NCI-H2227 treated with DMSO at 0.1 percent for 48 hours (cell line): Measurements from ENCODE around the gene TNFAIP8L1.
"Not testable (repeated sequence)": the region's sequence is repeated elsewhere in the genome, so short reads cannot be mapped to it uniquely, and the experiment has no call there.

Source experiments
- DNase-seq: peaks from one replicate; lab custom pipeline; 2025; lab: John Stamatoyannopoulos, UW

Gene TNFAIP8L1

DNA sequence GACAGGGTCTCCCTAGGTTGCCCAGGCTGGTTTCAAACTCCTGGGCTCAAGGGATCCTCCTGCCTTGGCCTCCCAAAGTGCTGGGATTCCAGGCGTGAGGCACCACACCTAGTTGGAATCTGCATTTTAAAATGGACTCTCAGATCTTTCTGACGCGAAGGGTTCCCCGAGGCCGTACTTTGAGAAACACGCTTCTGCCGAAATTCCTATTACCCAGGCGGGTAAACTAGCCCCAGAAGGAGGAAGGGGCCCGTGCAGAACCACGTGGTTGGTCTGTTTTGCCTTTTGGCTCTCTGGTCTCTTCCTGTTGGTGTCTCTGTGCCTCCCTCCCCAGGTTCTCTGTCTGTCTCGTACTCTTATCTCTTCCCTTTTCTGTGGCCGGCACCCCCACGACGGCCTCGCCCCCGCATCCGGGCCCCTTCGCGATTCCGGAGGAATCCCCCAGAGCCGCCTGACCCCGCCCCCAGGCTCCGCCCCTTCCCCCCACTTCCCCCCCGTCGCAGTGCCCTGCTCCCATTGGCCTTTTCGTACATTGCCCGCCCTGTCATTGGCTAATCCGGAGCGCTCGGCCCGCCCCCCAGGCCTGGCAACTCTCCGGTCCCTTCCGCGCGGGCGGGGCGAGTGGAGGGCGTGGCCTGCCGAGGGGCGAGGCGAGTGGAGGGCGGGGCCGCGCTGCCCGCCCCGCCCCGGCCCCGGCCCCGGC lies at the start of gene TNFAIP8L1:
Gene TNFAIP8L1 (plus strand): TSS at position 689 of the 703 bp plus-strand sequence. CDS start 12,354 bp downstream, outside the sequence.
- DNase-seq = peak; percentile 86

DNA sequence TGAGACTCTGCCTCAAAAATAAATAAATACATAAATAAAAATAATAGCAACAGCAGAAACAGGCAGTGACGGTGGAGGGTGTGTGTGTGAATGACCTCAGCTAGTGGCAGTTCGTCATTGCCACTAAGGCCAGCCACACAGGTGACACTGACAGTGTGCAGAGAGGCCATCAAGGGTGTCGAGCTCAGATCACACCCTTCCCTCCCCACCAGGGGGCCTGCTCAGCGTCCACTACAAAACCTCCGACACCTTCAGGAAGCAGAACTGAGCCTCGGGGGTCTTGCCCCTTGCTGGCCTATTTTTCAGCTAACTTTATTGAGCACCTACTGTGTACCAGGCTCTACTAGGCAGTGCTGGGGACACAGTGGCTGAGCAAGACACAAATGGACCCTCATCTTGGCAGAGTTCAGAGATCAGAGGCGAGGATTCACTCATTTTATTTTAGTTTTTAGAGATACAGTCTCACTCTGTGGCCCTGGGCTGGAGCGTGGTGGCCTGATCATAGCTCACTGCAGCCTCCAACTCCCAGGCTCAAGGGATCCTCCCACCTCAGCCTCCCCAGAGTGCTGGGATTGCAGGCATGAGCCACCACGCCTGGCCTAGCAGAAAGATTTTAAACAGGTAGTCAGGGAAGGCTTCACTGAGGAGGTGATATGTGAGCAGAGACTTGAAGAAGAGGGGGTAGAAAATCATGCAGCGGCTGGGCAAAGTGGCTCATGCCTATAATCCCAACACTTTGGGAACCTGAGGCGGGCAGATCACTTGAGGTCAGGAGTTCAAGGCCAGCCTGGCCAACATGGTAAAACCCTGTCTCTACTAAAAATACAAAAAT lies 49.5 kb upstream of the TNFAIP8L1 start:
- no peak for DNase-seq

DNA sequence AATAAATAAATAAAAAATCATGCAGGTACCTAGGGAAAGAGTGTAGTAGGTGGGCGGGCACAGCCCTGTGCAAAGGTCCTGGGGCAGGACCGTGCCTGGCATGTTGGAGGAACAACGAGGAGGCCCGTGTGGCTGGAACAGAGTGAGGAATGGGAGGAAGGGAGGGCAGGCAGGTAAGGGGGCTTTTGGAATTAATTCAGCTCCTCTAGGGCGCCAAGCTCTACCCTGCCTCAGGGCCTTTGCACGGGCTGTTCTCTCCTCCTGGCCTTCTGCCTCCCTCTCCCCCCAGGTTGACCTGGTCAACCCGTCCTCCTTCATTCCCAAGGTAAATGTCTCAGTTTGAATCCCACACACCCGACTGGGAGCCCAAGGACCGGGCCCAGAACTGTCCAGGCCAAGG lies 48.8 kb upstream of the TNFAIP8L1 start:
- no peak for DNase-seq

DNA sequence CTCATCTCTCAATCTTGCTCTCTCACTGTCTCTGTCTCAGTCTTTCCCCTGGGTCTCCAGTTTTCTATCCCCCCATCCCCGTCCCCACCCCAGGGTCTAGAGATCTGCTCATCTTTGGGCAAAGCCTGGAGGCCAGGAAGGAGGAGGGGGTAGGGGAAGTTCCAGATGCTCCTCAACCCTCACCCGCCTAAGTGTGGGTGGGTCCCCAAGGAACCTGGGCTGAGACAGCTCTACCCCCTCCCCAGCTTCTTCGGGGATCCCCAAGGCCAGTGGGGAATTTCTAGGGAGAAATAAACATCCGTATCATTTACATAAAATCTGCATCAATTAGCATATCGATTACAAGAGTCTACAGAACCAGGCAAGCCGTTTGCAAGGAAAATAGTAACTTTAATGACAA lies 48.0 kb upstream of the TNFAIP8L1 start:
- DNase-seq = no peak

DNA sequence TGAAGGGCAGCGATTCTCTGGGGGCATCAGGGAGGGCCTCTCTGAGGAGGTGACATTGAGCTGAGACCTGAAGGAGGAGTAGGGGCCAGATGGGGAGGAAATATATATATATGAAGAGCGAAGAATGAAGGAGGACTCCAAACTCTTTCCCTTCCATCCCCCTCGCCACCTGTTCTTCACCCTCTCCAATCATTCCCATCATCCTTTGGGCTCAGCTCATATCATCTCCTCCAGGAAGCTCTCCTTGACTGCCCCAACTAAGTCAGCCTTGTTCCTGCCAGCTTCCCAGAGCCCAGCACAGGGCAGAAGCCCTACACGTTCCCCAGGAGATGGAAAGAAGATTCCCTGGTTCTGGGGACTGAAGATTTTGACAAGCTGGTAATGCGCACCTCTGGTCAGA lies 46.9 kb upstream of the TNFAIP8L1 start:
- DNase-seq = no peak

DNA sequence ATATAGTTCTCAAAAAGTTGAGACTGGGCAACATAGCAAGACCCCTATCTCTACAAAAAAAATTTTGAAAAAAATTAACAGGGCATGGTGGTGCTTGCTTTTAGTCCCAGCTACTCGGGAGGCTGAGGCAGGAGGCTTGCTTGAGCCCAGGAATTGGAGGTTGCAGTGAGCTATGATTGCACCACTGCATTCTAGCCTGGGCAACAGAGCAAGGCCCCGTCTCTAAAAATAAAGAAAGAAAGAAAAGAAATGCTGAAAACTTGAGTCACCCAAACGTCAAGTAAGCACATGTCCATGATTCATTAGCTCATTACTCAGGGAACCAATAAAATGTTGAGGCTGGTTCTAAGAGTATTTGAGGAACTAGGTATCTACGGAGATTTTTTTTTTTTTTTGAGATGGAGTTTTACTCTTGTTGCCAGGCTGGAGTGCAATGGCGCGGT lies 45.9 kb upstream of the TNFAIP8L1 start:
- DNase-seq = no peak

DNA sequence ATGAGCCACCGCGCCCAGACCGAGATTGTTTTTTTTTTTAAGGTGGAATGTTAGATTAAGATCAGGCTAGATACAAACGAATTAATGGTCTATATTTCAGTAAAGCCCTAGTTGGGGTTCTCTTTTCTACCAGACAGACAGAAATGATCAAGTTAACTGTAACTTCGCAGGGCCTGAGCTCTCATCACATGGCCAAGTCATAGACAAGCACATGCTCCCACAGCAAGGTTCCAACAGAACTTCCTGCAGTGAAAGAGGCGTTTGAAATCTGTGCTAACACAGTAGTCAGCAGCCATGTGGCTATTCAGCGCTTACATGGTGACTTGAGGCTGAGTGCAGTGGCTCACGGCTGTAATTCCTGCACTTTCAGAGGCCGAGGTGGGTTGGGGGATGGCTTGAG lies 45.1 kb upstream of the TNFAIP8L1 start:
- no peak for DNase-seq

DNA sequence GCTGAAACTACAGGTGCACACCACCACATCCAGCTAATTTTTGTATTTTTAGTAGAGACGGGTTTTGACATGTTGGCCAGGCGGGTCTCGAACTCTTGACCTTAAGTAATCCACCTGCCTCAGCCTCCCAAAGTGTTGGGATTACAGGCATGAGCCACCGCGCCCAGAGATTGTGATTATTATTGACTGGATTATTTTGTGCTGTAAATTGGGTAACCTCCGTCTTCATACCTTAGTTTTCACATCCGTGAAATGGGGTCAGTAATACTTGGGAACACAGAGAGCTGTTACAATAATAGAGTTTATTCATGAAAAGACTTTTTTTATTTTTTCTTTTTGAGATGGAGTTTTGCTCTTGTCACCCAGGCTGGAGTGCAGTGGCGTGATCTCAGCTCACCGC lies 44.2 kb upstream of the TNFAIP8L1 start:
- not testable (repeated sequence) for DNase-seq

DNA sequence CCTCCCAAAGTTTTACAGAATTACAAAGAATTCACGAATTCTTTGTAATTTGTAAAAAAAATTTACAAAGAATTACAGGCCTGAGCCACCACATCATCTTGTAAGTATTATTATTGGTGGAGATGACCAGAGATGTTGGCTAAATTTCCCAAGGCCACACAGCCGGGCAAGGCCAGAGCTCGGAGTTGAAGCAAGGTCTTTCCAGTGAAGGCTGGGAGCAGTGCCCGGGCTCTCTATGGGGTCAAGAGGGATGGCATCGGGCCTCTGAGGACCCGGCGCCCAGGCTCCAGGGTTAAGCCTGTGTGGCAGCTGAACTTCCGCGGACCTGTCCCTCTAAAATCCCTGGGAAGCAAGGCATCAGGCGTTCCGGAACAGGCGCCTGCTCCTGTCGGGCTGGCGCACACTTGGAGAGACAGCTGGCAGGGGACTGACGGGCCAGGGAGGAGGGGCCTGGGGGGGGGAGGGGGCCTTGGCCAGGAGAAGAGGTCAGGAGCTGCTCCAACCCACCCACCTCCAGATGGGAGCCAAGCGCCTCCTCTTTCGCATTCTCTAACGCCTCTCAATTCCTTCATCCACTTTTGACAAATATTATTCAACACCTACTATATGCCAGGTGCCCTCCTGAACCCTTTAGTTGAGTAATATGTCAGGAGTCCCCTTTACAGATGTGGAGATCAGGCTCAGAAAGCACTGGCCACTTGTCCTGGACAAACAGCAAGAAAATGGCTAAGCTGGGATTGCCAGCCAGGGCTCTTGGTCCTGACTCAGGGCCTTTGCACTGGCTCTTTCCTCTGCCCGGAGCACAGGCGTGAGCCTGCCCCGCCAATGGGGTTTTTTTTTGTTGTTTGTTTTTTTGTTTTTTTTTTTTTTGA lies 43.0 kb upstream of the TNFAIP8L1 start:
- DNase-seq = no peak

DNA sequence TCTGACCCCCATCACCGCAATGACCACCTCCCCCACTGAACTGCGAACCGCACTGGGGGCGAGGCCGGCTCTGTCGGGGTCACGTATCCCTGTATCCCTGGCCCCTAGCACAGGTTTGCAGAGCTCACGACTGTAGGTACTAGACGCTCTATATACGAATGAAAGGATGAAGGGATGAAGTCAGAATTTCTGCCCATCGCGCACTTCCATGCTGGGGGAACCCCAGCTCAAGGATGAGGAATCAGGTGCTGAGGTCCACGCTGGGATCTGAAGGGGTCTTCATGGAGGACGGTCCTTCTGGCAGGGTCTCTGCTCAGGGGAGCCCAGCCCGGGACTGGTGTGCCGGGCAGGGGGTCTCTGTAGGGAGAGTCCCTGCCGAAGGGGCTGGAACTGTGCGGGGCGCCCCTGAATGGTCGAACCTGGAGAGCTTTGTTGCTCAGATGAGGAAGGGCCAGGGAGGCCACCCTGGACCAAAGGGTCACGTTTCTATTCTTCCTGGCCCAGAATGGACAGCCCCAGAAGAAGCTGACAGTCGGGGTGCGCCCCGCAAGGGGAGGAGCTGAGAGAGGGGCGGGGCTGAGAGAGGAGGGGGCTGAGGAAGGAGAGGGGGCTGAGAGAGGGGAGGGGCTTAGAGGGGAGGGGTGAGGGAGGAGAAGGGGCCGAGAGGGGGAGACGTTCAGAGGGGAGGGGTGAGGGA lies 41.9 kb upstream of the TNFAIP8L1 start:
- no peak for DNase-seq

DNA sequence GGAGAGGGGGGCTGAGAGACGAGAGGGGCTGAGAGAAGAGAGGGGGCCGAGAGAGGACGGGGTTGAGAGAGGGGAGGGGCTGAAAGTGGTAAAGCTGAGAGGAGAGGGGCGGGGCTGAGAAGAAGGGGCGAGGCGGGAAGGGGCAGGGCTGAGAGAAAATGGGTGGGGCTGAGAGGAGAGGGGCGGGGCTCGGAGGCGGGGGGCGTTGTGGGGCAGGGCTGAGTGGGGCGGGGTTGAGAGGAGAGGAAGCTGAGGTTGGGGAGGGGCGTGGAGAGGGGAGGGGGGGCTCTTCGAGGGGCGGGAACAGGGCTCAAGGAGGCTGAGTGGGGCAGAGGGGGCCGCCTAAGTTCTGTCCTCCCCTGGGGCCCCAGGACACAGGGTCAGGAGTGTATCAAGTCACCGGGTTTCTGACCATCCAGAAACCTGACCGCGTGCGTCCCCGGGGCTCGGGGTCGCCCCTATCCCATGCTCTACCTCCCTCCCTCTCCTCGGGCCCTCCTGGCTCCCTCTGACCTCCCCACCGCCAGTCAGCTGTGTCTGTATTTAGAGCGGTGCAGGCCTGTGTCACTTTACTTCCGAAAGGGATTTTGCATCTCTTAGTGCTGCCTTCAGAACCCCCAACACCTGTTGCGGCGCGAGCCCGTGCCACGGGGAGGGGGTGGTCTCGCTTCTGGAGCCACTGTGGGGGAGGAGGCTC lies 41.2 kb upstream of the TNFAIP8L1 start:
- peak; percentile 29 for DNase-seq

DNA sequence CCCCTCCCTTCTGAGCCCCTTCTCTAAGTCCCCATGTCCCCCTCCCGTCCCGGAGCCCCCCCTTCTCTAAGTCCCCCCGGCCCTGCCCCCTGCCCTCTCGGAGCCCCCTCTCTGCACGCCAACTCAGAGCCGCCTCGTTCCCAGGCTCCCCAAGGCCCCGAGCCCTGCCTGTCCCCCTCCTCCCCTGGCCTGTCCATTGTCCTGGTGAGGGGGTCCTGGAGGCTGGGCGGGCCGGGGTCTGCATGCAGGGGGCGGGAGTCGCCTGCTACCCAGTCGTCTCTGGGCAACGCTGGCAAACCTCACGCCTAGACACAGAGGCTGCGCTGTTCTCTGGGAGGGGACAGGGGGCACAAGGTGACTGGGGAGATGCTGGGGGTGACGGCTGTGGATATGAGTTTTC lies 40.6 kb upstream of the TNFAIP8L1 start:
- no peak for DNase-seq

DNA sequence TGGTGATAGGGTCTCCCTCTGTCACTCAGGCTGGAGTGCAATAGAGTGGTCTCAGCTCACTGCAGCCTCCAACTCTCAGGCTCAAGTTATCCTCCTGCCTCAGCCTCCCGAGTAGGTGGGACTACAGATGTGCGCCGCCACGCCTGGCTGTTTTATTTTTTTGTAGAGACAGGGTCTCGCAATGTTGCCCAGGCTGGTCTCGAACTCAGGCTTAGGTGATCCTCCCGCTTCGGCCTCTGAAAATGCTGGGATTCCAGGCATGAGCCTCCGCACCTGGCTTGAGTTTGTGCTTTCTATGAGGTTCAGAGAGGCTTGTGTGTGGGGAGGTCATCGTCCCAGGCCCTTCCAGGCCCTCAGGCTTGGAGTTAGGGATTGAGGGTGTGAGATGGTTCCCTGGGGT lies 39.2 kb upstream of the TNFAIP8L1 start:
- no peak for DNase-seq

DNA sequence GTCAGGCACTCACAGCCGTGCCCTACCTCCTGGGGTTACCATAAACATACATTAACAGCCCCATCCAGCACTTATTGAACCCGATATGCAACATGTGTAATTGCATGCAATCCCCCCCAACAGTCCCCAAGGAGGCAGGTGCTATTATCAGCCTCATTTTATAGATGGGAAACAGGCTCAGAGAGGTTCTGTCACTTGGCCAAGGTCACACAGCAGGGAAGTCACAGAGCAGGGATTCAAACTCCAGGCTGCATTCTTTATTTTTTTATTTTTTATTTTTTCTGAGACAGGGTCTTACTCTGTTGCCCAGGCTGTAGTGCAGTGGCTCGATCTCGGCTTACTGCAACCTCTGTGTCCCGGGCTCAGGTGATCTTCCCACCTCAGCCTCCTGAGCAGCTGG lies 38.4 kb upstream of the TNFAIP8L1 start:
- DNase-seq = no peak

DNA sequence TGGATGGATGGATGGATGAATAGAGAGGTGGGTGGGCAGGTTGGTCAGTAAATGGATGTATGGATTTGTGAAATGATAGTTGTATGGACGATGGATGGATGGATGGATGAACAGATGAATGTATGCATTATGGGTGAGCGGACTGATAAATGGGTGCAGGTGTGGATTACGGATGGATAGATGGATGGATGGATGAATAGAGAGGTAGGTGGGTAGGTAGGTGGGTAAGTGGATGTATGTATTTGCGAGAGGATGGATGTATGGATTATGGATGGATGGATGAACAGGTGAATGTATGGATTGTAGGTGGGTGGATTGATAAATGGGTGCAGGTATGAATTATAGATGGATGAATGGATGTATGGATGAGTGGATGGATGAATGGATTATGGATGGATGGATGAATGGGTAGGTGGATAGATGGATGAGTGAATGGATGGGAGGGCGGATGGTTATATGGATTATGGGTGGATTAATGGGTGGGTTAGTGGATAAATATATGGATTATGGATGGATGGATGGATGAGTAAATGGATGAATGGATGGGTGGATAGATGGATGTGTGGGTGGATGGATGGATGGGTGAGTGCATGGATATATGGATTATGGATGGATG lies 37.0 kb upstream of the TNFAIP8L1 start:
- no peak for DNase-seq

DNA sequence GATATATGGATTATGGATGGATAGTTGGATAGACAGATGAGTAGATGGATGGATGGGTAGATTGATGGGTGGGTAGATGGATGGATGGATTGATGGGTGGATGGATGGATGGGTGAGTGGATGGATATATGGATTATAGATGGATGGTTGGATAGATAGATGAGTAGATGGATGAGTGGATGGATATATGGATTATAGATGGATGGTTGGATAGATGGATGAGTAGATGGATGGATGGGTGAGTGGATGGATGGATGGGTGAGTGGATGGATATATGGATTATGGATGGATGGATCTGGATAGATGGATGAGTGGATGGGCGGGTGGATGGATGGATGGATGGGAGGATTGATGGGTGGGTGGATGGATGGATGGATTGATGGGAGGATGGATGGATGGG lies 36.4 kb upstream of the TNFAIP8L1 start:
- DNase-seq = no peak

DNA sequence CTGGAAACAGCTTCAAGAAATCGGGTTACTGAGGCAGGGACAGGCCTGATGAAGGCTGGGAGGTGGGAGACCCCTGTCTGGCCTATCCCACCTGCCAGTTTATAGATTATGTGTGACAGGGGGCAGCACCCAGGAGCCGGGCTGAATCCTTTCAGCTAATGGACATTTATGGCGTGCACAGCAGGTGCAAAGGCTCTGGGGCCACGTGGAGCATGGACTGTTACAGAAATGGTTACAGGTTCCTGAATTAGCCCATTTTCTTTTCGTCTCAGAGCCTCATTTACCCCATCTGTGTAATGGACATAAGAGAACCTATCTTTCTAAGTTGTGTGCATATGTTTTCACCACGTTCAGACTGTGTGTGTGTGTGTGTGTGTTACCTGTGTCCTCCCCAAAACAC lies 34.4 kb upstream of the TNFAIP8L1 start:
- DNase-seq = no peak

DNA sequence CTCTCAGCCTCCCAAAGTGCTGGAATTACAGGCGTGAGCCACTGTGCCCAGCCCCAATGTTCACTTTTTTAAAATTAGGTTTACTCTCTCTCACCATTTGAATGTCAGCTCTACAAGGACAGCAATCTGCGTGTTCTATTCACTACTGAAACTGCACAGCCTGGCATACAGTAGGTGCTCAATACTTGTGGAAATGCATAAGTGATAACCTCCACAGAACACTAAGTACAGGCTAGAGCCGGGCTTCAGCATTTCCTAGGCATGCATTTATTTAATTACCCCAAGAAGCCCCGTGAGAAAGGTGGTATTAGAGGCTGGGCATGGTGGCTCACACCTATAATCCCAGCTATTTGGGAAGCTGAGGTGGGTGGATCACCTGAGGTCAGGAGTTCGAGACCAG lies 33.1 kb upstream of the TNFAIP8L1 start:
- DNase-seq = no peak

DNA sequence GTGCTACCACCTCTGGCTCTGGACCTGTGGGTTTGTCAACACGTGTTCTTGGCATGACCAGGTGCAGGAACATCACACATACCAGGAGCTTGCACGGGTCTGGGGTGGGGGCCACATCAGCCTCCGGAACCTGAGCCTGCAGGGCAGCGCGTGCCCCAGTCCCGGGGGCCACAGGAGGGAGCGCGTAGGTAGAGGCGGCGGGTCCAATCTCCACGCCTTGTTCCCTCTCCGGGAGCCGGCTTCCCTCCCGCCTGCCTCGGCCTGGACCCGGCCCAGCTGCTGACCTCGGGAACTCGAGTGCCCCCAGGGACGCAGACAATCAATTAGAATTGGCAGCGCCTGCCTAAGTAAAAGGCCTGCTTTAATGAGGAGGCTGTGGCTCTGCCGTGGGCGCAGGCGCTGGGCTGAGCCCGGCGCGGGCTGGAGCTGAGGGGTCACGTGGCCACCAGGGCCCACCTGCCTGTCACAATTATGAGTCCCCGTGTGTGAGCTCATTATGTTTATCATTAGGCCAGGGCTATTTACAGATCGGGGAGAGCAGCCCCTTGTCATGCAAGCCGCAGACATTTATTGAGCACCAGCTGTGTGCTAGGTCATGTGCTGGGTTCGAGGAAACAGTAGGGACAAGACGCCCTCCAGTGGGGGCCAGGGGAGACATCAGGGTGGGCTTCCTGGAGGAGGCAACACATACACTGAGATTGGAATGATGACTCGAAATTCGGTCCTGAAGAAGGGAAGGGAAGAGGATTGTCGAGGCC lies 32.2 kb upstream of the TNFAIP8L1 start:
- peak; percentile 12 for DNase-seq
